Stimulated activated CD8-positive, alpha-beta memory T cell treated with anti-CD3 and anti-CD28 coated beads, Interleukin-15, amount 100 ng/mL, for 24 hours (primary cell): ENCODE measurements around the gene ZNF792.
"Not testable (repeated sequence)": the region's sequence is repeated elsewhere in the genome, so short reads cannot be mapped to it uniquely, and the experiment has no call there.

Experiments used
- DNase-seq: peaks from one replicate; pipeline ENCODE4 v3.0.0-alpha.2; 2020; ENCODE audit warnings: low read depth

The ZNF792 gene

DNA sequence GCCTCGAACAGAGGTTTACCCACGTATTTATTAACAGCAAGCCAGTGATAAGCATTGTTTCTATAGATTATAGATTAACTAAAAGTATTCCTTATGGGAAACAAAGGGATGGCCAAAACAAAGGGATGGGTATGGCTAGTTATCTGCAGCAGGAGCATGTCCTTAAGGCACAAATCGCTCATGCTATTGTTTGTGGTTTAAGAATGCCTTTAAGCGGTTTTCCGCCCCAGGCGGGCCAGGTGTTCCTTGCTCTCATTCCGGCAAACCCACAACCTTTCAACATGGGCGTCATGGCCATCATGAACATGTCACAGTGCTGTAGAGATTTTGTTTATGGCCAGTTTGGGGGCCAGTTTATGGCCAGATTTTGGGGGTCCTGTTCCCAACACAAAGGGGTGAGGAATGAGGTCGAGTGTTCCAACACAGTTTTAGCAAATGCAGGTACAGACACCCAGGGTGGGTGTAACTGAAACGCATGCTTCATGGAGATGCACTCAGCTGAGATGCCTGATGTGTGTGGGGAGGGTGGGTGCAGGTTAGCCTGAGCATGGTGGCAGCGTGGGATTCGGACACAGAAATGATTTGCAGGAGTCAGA, 6.3 kb upstream of the ZNF792 start:
- DNase-seq = not testable (repeated sequence)

DNA sequence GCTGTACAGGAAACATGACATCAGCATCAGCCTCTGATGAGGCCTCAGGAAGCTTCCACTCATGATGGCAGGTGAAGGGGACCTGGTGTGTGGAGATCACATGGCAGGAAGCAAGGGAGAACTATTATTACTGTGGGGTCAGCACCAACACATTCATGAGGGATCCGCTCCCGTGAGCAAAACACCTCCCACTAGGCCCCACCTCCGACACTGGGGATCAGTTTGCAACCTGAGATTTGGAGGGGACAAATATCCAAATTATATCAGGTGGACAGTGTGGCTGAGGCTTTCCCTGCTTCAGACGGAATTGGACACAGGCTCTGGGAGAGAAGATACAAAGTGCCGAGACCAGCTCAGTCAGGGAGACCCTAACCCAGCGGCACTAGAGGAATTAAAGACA, 5.7 kb upstream of the ZNF792 start:
- DNase-seq = no peak

DNA sequence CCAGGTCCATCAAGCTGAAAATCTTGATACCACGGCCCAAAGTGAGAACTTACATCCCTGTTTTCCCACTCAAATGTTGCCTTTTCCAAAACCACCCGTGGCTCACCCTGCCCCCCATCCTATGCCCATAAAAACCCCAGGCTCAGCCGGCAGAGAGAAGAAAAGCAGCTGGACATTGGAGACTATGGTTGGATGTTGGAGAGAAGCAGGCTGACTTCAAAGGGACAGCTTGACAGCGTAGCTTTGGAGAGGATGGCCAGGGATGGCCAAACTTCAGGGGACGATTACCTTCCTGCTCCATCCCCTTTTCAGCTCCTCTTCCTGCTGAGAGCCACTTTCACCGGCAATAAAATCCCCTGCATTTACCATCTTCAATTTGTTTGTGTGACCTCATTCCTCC, 3.5 kb upstream of the ZNF792 start:
- DNase-seq = no peak

DNA sequence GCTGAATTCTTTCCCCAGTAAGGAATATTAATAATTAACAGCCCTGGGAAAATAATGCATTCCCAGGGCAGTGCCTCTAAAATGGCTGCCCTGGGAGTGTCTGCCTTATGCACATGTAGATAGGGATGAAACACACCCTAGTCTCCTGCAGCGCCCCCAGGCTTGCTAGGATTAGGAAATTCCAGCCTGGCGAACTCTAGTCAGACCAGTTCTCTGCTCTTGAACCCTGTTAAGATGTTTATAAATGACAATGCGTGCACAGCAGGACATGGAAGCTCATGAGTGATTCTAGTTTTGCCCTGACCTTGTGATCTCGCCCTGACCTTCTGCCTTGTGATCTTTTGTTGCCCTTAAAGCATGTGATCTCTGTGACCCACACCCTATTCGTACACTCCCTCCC, 1.5 kb upstream of the ZNF792 start:
- DNase-seq = not testable (repeated sequence)

DNA sequence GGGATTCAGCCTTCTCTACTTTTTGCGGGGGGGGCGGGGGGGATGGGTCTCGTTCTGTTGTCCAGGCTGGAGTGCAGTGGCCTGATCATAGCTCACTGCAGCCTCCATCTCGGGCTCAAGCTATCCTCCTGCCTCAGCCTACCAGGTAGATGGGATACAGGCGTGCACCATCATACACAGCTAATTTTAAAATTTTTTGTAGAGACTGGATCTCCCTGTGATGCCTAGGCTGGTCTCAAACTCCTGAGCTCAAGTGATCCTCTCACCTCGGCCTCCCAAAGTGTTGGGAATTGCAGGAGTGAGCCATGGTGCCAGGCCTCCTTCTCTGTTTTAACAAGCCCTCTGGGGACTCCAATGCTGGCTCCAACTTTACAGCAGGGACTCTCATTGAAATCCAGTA, 569 bp upstream of the ZNF792 start:
- no peak for DNase-seq

DNA sequence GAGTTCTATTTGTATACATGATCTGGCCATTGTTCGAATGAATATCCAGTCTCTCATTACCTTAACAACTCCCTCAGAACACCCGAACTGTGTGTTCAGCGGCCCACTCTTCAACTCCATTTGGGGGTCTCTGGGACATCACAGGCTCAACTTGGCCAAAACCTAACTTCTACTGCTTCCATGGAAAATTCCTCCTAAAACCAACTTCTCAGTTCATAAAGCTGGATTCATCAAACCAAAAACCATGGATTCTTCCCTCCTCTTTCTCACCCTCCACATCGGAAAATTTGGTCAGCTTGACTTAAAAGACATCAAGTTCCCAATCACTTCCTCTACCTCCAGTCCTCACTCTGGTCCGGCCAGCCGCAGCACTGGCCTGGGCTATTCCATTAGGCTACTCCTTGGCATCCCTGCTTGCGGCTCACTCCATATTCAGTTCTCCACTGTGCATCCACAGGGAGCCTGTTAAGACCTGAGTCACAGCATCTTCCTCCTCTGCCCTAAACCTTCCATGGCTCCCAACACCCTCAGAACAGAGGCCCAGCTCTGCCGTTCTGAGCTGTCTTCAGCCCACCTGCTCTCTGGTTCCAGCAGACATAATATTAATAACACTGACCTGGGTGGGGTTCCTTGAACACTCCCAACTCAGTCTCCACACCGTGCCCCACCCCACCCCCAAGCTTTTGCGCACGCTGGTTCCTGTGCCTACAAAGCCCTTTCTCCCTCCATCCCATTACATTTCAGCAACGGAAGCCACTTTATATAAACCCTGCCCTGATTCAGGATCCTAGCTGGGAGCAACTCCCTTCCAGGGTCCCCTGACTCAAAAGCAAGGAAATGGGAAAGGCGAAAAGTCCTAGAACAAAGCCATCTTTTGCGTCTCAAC, 1.1 kb downstream of the ZNF792 start:
- DNase-seq = no peak

DNA sequence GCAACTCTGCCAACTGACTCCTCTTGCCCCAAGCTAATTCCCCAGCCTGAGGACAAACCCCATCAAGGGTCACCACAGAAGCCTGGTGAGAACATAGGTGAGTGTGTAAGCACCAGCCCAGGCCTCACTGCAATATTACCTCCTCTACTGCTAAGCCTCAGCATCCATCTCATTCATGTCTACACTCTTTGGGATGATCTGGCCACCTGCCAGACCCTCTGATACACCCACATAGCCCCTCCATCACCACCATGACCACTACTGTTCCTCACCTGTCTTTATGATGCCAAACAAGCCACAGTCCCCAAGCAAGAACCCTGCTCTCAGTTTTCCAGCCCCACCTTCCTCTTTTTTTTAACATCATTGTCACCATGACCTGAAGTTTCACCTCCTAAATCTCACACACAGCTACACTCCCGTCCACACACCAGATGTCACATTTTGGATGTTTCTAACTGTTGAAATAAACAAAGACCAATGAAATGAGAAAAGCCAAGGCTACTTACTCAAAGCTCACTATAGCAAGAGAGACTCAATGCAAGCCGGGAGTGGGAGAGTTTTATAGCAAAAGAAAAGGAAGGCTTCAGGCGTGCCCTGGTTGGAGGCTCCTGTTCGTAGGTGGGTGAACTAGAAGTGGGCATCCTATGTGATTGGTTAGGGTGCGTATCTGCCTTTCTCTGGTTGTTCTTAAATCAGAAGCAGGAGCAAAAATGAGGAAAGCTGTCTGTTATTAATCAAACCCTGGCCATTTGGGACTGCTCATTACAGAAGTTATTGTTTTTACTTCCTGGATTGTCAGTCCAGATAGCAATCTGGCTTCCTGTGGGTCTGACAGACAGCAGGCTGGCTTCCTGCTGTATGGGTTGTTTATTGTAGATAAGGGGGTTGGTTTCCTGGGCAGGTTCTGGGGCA, 2.0 kb downstream of the ZNF792 start:
- no peak for DNase-seq

DNA sequence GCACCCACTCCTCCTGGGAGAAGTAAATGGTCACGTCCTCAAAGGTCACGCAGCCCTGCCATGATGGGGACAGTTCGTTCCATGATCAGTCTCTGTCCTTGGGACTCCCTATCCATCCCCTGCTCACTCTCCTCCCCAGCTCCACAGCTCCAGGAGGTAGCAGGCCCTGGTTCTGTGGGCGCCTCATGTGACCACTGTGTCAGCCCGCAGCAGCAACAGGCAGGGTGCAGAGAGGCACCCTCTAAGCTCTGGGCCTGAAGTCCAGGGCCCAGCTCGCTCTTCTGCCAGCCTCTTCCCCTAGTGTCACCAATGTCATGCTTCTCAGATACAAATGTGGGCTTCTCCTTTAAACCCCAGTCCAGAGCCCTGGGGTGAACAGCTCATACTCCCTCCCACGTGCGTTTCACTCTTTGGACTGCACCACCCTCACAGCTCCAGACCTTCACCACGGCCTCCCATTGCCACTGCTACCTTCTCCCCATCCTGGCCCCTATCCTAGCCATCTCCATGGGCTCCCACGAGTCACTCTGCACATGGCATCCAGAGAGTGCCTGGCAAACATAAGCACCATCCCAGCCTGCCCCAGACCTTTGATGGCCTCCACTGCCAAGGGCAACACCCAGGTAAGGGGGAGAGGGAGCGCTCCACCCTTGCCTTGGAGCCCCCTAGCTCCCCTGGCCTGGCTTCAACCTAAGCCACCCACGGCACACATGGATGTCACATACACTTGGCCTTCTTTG, 2.9 kb downstream of the ZNF792 start:
- DNase-seq = no peak

DNA sequence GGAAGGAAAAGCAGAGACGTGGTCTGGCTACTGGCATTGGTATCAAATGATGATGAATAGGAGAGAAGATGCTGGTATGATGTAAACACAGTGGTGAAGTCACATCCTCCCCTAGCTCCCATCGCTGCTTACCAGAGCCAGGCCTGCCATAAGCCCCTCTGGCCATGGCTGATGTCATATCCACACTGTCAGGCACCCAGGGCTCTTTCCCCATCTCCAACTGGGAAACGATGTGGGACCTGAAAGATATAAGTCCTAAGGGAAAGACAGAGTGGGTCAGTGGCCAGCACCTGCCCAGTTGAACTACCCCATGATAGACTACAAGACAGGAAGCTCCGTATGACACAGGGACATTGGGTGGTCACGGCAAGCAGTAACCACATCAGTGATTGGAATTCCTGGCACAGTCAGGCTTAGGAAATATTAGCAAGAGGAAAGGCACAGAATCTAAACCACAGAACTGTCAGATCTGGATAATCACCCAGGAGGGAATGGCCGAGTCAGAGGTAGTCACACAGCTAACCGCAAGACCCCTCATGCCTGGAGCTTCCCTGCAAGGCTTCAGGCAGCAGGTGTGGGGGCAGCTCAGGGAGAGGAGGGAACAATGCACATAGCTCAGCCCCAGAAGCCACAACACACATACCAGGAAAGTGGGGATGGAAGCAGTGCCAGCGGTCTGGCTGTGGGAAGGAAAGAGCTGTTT, 3.8 kb downstream of the ZNF792 start:
- DNase-seq = no peak

DNA sequence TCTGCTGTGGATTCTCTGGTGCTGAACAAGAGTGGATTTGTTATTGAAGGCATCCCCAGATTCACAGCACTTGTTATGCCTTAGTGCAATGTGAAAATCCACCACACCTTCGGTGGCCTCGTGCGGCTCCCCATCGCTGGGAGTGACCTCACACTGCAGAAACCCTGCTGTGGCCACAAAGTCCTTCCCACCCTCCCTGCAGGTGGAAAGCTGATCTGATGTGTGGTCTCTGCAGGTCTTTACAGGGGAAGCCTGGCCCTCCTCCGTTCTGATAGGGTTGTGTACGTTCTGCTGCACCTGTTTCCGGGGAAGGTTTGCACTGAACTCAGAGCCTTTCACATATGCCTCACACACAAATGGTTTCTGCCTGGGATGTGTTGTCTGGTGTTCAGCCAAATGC, 5.0 kb downstream of the ZNF792 start:
- no peak for DNase-seq

DNA sequence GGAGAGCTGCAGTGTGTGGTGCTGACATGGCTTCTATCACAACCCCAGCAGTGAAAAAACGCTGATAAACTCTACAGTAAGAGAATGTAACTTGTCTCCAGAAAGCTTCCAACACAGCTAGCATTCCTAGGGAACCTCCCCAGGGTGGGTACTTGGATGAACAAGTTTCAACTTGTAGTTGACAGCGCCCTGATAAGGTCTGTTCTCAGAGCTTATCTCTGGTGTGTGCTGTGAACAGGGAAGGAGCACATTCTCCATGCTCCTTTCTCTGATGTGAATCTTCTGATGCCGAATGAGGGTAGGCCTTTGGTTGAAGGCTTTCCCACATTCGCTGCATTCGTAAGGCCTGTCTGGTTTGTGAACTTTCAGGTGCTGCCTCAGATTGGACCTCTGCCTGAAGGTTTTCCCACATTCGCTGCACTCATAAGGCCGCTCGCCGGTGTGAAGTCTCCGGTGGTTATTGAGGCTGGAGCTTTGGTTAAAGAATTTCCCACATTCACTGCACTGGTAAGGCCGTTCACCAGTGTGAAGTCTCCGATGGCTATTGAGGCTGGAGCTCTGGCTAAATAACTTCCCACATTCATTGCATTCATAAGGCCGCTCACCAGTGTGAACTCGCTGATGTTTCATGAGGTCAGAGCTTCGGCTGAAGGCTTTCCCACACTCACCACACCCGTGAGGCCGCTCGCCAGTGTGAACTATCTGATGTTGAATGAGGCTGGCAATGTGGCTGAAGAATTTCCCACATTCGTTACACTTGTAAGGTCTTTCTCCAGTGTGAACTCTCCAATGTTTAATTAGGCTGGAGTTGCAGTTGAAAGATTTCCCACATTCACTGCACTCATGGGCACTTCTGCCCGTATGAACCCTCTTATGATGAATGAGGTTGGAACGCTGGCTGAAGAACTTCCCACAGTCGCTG, 5.9 kb downstream of the ZNF792 start:
- DNase-seq = no peak

DNA sequence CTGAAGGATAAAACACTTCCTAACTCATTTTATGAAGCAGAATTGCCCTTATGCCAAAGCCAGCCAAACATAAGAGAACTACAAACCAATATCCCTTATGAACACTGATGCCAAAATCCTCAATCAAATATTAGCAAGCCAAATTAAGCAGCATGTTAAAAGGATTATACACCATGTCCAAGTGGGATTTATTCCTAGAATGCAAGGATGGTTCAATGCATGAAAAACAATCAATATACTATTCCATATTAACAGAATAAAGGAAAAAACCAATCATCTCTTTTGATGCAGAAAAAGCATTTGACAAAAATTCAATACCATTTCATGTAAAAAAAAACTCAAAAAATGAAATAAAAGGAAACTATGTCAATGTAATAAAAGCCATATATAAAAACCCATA, 10.9 kb downstream of the ZNF792 start:
- no peak for DNase-seq

DNA sequence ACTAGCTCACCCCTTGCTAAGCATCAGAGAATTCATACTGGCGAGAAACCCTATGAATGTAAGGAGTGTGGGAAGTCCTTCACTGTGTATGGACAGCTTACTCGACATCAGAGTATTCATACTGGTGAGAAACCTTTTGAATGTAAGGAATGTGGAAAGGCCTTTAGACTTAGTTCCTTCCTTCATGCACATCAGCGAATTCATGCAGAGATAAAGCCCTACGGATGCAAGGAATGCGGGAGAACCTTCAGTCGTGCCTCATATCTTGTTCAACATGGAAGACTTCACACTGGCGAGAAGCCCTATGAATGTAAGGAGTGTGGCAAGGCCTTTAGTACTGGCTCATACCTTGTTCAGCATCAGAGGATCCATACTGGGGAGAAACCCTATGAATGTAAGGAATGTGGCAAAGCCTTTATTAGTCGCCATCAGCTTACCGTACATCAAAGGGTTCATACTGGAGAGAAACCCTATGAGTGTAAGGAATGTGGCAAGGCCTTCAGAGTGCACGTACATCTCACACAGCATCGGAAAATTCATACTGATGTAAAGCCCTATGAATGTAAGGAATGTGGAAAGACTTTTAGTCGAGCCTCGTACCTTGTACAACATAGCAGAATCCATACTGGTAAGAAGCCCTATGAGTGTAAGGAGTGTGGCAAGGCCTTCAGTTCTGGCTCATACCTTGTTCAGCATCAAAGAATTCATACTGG, 20.0 kb downstream of the ZNF792 start:
- DNase-seq = no peak

DNA sequence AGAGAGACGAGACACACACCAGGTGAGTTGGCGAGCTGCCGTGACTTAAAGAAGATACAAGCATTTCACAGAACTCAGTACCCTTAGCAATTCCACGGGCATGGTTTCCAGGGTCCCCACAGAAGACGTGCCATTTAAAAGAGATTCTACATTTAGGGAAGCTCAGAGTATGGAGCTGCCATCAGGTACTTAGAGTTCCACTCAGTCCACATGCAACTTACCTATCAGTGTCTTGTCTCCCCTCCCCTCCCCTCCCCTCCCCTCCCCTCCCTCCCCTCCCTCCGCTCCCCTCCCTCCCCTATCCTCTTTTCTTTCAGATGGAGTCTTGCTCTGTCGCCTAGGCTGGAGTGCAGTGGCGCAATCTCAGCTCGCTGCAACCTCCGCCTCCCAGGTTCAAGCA, 25.1 kb downstream of the ZNF792 start:
- no peak for DNase-seq

DNA sequence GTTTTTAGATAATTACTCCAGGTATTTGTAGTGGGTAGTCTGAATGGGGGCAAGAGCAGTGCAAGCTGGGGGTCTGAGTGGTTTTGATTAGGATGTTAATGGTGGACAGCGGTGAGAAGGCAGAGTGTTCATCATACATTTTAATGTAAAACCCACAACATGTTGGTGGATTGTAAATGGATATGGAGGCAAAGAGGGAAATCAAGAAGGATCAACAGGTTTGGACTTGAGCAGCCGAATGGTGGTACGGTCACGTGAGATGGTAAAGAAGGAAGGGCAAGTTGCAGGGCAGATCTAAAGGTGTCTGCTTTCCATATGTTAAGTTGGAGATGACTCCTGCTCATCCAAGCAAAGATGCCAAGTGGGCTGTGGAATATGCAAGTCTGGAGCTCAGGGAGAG, 27.8 kb downstream of the ZNF792 start:
- DNase-seq = no peak

DNA sequence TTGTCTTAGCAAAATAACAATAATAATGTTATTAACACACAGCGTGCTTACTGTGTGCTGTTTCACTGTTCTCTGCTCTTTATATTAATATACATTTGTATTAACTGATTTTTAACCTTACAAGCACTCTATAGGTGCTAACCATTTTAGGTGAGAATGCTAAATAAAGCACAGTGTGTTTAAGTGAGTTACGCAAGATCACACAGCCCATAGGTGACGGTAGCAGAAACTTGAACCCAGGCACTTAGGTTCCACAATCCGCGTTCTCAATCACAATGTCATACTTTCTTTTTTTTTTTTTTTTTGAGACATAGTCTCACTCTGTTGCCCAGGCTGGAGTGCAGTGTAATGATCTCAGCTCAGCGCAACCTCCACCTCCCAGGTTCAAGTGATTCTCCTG, 31.5 kb downstream of the ZNF792 start:
- no peak for DNase-seq

DNA sequence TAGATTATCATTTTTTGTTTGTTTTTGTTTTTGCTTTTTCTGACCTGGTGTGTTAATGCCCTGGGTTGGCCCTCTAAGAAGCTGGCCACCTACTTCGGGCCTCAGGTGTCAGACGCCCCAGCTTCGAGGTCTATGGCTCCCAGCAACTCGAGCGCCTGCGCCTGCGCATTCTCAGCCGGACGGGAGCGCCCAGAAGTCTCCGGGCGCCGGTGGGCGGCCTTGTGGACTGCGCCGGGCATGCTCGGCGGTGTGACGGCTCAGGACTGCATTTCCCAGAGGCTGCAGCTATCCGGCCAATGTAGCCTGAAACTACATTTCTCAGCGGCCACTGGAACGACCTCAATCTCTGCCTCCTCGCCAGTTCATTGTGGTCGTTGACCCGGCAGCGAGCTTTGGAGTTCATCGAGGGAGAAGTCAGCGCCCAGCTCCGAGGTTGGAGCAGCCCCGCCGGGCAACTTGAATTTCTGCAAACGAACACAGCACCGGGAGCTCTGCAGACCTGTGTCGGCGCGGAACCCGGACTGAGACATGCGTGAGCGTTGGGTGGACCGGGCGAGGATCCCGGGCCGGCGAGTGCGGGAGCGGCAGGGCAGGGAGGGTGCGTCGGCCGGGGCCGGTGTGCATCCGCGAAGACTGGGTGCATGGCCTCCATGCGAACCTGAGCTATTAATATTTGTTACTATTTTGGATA, 37.2 kb downstream of the ZNF792 start, which contains the start of gene ZNF30:
TSS of gene ZNF30 (plus strand) at position 219 of the 691 bp plus-strand sequence. CDS start 3,045 bp downstream, outside the sequence.
- peak; percentile 61 for DNase-seq

DNA sequence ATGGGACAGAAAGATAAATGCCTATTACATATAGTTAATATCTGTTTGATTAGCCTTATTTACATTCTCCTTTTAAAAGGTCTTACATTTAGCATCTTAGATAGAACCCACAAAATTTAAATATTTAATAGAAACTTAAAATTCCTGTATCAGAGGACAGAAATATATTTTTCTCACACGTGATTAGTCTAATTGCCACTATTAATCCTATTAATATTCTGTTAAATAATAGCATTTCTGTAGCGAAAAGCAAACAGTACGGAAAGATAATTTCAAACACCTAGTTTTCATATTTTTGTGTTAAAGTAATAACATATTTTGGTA, 37.7 kb downstream of the ZNF792 start:
- no peak for DNase-seq

DNA sequence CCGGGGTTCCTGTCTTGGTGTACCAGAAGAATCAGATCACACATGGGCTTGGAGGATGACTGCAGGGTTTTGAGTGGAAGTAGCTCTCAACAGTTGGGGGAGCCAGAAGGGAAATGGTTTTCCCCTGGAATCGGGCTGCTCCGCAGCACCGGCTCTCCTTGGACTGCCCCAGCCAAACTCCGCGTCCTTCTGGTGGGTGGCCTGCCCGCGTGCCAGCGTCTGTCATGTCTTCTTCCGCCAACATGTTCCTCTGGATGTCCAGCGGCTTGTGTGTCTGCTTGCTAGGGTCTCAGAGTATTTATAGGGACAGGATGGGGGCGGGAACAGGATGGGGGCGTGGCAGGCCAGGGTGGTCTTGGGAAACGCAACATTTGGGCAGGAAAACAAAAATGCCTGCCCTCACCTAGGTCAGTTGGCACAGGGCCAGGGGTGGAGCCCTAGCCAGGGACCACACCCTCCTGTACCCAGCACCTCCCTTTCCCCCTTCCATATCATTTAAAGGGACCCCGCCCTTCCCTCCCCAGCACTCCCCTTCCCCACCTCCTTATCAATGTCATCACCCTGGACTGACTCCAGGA, 38.7 kb downstream of the ZNF792 start:
- no peak for DNase-seq
